Keratinocyte (primary cell): ENCODE measurements around the gene BRINP1.

Experiments used
- CTCF ChIP-seq, 3 experiments: IDR thresholded peaks in 1 of 3; conservative IDR thresholded peaks in 1 of 3; optimal IDR thresholded peaks in 1 of 3; 2 replicates in 2 of 3; 3 replicates in 1 of 3; pipeline versions ENCODE3 to v1.5.1; 2011; ENCODE audit warnings: low read length in 3 of 3, mild to moderate bottlenecking in 3 of 3, moderate library complexity in 2 of 3, control low read depth in 1 of 3, inconsistent platforms in 1 of 3; ENCODE audit not compliant: insufficient read depth in 2 of 3; ENCODE audit errors: extremely low read depth in 1 of 3
- EZH2 ChIP-seq: IDR thresholded peaks from one replicate; pipeline ENCODE4 v1.6.1; 2012; ENCODE audit warnings: inconsistent platforms, mild to moderate bottlenecking, low read length, moderate library complexity

GRCh38 chr9:119234636-119235035 lies 134.6 kb downstream of the BRINP1 start:
- no peak for TF ChIP-seq EZH2
- TF ChIP-seq CTCF (optimal IDR thresholded peaks at IDR 0.05 in 1 of 3, IDR thresholded peaks at IDR 0.05 in 1 of 3, conservative IDR thresholded peaks at IDR 0.05 in 1 of 3; ENCODE audit: extremely low read depth in 1 of 3, insufficient read depth in 2 of 3, low read length in 3 of 3), result no peak
